Stimulated activated CD8-positive, alpha-beta memory T cell treated with anti-CD3 and anti-CD28 coated beads, Interleukin-4, amount 100 ng/mL, for 48 hours (primary cell): Measurements from ENCODE around the gene SREK1.
"Not testable (repeated sequence)": the region's sequence is repeated elsewhere in the genome, so short reads cannot be mapped to it uniquely, and the experiment has no call there.

ENCODE experiments used
- DNase-seq: peaks from one replicate; pipeline ENCODE4 v3.0.0-alpha.2; 2020

The SREK1 gene, protein sequence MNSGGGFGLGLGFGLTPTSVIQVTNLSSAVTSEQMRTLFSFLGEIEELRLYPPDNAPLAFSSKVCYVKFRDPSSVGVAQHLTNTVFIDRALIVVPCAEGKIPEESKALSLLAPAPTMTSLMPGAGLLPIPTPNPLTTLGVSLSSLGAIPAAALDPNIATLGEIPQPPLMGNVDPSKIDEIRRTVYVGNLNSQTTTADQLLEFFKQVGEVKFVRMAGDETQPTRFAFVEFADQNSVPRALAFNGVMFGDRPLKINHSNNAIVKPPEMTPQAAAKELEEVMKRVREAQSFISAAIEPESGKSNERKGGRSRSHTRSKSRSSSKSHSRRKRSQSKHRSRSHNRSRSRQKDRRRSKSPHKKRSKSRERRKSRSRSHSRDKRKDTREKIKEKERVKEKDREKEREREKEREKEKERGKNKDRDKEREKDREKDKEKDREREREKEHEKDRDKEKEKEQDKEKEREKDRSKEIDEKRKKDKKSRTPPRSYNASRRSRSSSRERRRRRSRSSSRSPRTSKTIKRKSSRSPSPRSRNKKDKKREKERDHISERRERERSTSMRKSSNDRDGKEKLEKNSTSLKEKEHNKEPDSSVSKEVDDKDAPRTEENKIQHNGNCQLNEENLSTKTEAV

DNA sequence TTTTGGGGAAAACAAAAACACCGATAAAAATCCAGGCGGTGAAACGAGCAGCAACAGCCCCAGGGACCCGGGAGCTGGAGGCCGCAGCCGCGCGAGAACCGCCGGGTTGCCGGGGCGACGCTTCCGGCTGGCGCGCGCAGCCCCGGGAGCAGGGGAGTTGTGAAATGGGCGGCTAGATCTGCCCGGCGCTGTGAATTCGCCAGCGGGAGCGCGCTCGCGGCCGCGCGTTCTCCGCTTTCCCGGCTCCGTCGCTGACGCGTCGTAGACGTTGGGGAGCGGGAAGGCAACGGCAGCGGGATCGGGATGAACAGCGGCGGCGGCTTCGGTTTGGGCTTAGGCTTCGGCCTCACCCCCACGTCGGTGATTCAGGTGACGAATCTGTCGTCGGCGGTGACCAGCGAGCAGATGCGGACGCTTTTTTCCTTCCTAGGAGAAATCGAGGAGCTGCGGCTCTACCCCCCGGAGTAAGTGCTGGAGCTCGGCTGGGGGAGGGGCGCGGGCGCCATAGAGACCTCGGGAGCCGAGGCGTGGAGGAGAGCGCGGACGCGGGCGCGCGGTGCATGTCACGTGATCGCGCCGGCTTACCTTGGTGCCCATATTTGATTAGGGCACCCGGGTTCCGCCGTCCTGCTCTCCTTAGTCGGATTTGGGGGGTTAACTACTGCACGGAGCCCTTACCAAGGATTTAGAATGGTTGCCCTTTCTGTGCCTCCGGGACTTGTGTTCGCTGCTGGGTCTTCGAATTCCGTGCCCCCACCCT lies at the start of gene SREK1:
TSS of gene SREK1 (plus strand) at position 227 of the 760 bp plus-strand sequence. CDS start at position 304, 77 bp downstream.
- peak; percentile 93 for DNase-seq

DNA sequence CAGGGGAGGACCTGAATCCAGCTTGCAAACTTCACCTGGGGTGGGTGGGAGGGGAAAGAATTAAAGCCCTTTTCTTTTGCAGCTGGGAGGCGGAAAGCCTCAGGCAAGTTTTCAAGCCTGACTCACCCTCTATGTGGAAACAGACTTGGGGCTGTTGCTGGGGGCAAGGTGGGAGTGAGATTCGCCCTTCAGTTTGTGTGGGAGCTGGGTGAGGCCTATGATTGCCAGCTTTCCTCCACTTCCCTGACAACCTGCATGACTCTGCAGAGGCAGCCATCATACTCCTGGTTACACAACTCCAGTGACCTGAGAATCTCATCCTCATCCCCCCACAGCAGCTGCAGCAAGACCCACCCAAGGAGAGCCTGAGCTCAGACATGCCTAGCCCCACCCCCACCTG lies 43.2 kb upstream of the SREK1 start:
- no peak for DNase-seq

DNA sequence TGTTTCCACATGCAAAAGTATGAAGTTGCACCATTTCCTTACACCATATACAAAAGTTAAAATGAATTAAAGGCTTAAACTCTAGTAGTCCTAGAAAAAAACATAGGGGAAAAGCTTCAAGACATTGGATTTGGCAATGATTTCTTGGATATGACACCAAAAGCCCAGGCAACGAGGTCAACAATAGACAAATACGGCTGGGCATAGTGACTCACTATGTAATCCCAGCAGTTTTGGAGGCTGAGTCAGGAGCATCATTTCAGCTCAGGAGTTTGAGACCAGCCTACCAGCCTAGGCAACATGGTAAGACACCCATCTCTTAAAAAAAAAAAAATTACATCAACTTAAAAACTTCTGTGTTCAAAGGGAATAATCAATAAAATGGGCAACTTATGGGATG lies 30.9 kb upstream of the SREK1 start:
- DNase-seq: no peak

DNA sequence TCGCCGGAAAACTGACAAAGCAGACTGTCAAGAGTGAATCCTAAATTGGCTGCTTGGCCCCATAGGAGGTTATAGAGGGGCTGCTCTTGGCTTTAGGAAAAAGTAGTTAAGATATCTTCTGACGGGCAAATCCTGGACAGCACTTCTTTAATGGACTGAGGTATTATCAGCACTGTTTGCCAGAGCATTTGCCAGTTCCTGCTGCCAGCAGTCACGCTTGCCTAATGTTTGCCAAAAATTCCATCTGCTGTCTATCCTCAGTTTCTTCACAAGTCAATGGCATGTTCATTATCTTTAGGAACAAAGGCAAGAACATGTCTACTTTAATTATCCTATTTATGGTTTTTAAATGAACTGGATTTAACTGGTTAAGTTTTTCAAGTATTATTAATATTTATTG lies 25.8 kb upstream of the SREK1 start:
- DNase-seq: no peak

DNA sequence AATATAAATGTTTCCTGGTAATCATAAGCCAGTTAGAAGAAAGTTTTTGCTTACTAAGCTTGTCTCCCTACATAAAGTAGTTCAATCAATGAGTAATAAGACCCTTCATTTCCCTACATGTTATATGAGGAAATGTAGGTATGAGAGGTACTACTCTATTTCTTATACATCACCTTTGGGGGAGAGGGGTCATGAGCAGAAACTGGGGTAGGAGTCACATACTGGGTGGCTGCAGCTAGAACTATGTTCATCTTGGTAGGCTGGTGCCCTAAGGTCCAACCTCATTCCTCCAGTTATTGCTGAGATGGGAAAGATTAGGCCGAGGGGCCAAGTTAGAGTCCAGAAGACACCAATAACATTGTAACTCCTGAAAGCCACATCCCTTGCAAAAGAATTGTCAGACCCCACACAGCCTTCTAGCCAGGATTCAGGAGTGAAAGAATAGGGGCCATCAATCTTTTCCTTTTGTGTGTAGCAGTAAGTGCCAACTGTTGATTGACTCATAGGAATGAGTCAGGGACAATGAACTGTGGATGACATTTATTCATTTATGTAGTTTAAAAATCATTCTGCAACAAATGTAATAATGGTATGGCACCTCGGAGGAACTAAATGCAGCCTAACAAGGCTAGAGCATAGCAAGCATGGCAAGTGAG lies 21.6 kb upstream of the SREK1 start:
- no peak for DNase-seq

DNA sequence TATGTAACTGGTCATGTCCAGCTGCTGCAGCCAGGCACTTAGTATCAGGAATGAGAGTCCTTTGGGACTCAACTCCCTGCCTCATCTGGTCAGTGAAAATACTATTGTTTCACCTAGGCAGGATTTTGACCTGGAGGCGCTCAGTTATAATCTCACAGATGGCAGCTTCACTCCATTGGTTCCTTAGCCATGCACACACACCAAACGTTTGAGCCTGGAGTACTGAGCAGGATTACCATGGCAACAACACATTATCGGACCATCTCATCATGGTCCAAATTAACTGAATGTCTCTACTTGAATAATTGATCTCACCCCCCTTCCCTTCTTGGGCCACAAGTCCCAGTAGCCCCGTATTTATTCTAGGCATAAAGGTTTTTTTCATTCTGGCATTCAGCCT lies 15.0 kb upstream of the SREK1 start:
- no peak for DNase-seq

DNA sequence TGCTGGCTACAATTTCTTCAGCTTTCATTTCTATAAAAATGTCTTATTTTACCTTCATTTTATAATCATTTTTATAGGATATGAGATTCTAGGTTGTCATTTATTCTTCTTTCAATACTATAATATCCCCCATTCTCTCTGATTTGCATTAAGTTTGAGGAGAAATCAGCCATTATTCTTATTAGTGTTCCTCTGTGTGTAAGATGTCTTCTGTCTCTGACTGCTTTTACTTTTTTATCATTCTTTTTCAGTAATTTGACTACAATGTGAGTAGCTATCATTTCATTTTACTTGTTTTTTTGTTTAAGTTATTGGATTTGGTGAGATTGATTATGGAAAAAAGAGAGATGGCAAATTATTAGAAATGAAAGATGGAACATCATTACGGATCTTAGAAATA lies 13.6 kb upstream of the SREK1 start:
- DNase-seq: no peak

DNA sequence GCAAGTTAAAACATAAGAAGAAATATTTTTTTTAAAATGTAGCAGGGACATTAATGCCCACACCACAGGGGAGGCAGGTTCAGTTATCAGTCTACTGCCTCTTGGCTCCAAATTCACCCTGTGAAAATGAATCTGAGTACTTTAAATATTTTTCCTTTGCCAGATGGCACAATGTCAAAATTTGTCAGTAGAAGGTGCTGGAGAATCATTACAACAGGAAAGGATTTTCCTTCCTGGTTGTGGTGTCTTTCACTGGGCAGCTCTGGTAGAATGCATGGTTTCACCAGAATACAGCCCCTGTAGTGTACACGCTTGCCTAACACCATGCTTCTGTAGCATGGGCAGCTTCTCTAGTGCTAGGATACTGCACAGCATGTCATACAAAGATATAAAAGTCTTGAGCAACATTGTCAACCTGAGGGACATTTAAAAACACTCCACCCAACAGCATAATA lies 9.7 kb upstream of the SREK1 start:
- DNase-seq: no peak

DNA sequence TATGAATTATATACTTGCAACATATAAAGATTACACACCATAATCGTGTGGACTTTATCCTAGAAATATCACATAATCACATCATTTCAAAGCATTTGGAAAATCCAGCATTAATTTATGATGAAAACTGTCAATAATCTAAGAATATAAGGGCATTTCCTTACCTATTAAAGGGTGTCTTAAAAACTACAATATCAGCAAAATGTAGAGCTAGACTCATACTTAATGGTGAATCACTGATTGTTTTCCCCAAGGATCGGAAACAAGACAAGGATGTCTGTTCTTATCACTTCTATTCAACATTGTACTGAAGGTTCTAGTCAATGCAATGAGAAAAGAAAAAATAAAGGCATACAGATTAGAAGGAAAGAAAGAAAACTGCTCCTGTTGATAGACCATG lies 8.0 kb upstream of the SREK1 start:
- DNase-seq: no peak

DNA sequence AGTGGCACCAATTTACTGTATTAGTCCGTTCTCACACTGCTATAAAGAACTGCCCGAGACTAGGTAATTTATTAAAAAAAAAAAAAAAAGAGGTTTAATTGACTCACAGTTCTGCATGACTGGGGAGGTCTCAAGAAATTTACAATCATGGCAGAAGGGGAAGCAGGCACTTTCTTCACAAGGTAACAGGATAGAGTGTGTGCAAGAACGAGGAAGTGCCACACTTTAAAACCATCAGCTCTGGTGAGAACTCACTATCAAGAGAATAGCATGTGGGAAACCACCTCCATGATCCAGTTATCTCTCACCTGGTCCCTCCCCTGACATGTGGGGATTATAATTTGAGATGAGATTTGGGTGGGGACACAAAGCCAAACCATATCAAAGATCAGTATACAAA lies 7.2 kb upstream of the SREK1 start:
- DNase-seq: not testable (repeated sequence)

DNA sequence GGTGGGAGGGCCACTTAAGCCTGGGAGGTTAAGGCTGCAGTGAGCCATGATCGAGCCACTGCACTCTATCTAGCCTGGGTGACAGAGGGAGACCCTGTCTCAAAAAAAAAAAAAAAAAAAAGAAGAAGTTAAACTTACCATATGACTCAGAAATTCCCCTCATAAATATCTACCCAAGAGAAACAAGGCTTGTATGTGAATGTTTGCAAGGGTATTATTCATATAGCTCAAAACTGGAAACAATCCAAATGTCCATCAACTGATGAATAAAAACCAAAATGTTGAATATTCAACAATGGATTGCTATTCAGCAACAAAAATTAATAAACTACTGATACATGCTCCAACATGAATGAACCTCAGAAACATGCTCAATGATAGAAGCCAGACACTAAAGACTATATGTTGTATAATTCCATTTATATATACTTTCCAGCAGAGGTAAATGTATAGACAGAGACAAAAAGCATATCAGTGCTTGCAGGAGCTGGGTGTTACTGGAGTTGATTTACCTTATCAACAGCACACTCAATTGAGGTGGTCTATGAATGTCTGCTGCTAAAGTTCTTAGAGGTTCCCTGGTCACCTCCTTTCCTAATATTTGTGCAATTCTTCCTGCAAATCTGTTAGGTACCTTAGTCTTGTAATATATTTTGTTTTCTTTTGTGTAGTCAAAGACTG lies 5.3 kb upstream of the SREK1 start:
- DNase-seq: no peak

DNA sequence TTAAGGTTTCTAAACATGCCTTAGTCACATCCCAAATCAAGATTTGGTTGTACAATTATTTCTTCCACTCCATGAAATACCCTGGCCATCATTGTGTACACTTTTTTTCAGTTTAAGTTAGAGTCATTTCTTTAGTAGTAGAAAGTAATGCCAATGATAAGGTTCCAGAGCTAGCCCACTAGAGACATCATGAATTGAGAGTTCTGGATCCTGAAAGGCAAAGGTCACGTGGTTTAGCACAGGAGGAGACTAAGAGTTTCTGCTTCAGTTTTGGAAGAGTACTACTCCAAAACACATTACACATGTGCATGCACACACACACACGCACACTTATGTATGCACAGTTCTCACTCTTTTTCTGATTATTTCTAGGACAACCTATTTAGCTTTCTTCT lies 4.8 kb upstream of the SREK1 start:
- no peak for DNase-seq

DNA sequence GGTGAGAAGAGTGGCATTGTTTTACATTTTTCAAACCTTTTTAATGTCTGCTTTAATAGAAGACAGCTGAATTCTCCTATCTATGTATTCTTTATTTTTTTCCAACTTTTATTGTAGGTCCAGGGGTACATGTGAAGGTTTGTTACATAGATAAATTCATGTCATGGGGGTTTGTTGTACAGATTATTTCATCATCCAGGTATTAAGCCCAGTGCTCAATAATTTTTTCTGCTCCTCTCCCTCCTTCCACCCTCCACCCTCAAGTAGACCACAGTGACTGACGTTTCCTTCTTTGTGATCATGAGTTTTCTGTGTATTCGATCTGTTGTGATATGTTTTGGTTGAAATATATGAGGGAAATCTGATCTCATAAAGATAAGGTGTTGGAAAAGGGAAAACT lies 1.7 kb upstream of the SREK1 start:
- DNase-seq: no peak

DNA sequence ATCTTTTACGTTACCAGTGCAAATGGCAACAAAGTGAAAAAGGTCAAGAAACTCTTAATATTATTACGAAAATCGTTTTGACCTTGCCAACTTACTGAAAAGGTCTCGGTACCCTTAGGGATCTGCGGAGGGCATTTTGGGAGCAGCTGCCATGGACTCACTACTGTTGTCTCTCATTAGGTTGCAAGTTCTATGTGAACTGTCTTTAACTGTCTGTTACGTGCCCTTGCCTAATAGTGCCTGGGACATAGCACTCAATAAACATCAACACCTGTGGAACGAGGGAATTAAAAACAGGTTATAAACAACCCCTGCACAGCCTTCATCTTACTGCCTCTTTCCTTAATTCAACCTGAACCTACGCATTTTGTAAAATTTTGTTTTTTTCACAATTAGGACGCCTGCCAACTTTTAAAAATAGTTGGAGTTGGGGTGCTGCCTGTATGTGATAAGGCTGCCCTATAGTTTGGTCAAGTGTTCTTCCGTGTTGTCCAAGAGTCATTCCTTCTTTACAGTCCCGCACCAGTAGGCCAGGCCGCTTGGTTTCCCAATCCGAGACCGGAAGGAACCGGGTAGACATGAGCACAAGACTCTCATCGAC lies 527 bp upstream of the SREK1 start:
- no peak for DNase-seq

DNA sequence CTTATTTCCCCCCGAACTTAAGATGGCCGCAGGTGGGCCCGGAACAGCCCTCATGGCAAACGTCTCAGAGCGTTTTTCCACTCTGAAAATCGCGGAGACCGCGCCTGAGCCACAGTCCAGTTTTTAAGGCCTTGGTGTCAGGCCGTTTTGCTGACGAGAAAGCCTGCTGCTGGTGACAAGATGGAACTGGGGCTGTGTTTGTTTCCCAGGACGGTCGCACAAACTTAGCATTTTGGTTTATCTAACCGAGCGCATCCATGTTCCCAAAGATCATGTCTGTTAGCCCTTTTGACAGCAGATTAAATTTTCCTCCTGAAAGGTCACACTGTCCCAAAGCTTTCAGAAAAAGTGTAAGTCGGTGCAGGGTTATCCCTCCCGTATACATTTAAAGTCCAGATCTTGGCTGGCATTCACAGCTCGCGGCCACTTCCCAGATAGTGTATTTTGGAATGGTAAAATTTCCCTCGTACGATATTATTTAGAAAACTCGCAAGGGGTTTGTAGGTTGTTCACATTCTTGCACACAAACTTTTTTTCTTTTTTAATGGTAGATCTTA lies 812 bp downstream of the SREK1 start:
- DNase-seq: no peak

DNA sequence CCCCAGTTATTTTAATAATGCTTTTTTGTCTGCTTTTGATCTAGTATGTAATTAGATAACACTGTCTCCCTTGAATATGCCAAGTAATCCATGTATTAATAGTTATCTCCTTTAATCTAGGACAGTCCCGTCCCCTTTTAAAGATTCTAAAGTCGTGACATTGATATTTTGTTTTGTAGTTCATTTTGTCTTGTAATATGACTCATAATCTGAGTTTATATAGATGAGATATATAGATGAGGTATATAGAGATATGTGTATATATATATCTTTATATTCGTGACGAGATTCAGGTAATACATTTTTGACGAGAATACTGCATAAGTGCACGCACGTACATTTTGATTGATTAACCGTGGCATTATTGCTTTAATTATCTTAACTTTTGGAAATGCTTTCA lies 1.6 kb downstream of the SREK1 start:
- no peak for DNase-seq

DNA sequence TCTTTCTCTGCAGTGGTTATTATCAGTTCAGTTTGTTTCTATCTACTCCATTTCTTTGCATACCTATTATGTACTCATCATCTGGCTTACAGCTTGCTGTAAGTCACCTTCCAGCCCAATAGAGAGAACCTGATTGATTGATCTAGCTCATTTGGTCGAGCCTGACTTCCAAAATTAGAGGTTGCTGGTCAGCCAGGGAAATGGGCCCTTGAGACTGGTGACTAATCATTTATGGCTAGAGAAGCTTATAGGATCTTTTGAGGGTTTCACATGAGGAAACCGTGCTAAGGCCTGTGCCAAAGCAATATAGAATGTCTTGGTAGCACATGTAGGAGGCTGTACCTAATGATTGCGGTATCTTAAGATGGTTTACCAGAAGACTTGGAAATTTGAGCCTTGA lies 5.8 kb downstream of the SREK1 start:
- DNase-seq: no peak

DNA sequence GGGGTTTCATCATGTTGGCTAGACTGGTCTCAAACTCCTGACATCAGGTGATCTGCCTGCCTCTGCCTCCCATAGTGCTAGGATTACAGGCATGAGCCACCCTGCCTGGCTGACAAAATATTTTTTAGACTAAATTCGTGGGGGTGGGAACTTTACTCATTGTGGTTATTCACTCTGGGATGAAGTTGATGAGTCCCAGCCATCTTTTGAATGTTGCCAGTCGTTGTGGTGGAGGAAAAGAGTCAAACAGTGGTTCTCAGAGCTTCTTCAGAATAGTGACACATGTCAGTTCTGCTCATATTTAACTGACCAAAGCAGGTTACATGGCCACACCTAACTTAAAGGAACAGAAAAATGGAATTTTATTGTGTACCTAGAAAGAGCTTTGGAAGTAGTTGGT lies 6.9 kb downstream of the SREK1 start:
- peak; percentile 45 for DNase-seq

DNA sequence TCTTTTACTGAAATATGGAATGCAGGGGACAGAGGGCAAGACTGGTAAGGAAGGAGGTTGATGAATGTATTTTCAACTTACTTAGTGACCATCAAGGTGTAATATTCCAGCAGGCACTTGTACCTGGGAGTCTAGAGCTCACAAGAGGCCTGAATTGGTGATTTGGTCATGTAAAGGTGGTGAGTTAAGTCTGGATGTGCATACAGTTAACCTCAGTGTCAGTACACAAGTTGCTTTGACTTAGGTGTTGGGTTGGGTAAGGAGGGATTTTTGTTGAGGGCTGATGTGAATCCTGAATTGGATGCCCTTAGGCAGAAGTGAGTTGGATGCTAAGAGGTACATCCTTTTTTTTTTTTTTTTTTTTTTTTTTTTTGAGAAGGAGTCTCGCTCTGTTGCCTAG lies 7.4 kb downstream of the SREK1 start:
- DNase-seq: no peak

DNA sequence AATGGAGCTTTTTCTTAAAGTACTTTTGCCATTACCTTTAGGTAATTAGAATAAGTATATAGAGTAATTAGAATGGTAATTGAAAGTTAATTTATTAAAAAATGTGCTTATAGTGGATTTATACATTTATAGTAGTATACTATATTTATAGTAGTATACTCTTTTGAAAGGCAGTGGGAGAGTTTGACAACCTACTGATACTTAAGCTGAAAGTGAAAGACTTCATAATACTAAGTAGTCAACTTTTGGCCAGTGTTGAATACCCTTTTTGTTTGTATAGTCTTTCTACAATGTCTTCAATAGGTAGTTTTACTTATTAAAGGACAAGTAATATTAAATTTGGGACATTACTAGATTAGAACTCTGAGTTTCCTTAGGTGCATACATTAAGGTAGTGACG lies 12.9 kb downstream of the SREK1 start:
- no peak for DNase-seq

DNA sequence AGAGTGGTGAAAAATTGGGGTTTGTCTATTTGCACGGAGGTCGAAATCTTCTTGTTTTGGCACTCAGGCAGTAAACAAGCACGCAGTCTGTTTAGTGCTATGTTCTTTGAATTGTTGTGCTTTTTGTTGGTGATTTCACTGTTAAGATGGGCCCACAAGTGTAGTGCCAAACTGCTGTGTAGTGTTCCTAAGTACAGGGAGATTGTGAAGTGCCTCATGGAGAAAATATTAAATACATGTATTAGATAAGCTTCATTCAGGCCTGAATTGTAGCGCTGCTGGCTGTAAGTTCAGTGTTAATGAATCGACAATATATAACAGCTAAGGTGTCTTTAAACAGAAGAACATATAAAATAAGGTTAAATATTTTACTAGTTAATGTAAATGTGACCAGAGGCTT lies 17.3 kb downstream of the SREK1 start:
- DNase-seq: no peak
